Spleen (tissue), 11 donors: ENCODE measurements around the gene RANBP1. TPM values are rescaled to one million over a fixed set of nuclear protein-coding genes. Genes with fewer than 3 reads are reported as not detected.

Source experiments
- DNase-seq: peaks from one replicate; pipeline ENCODE4 v3.0.0-alpha.2; 2020
- H3K27ac ChIP-seq, 8 donors: fragments of 200-600 bp; sonication (generic) in 7 of 8; 1 replicate in 4 of 8; 2 replicates in 4 of 8; pipeline versions ENCODE4 v1.5.0 to v1.8.0; 2016 to 2021; ENCODE audit warnings: inconsistent platforms in 4 of 8, mild to moderate bottlenecking in 4 of 8, moderate library complexity in 1 of 8
- H3K27me3 ChIP-seq, 7 donors: fragments of 200-600 bp; sonication (generic) in 6 of 7; replicated peaks in 1 of 7; 1 replicate in 4 of 7; 2 replicates in 3 of 7; pipeline versions ENCODE4 v1.5.0 to v1.8.0; 2016 to 2021; ENCODE audit warnings: inconsistent platforms in 3 of 7, mild to moderate bottlenecking in 1 of 7
- H3K36me3 ChIP-seq, 6 donors: fragments of 200-600 bp; sonication (generic) in 5 of 6; 1 replicate in 4 of 6; 2 replicates in 2 of 6; pipeline versions ENCODE4 v1.5.0 to v1.8.0; 2016 to 2021; ENCODE audit warnings: inconsistent platforms in 2 of 6
- H3K4me1 ChIP-seq, 6 donors: fragments of 200-600 bp; sonication (generic) in 5 of 6; 1 replicate in 3 of 6; 2 replicates in 3 of 6; pipeline versions ENCODE4 v1.5.0 to v1.8.0; 2016 to 2021; ENCODE audit warnings: inconsistent platforms in 3 of 6
- H3K4me3 ChIP-seq, 8 donors: fragments of 200-600 bp; sonication (generic) in 7 of 8; 1 replicate in 4 of 8; 2 replicates in 4 of 8; pipeline versions ENCODE4 v1.5.0 to v1.8.0; 2016 to 2021; ENCODE audit warnings: inconsistent platforms in 4 of 8, mild to moderate bottlenecking in 4 of 8, moderate library complexity in 2 of 8
- H3K9me3 ChIP-seq, 8 donors: fragments of 200-600 bp; sonication (generic) in 7 of 8; 1 replicate in 4 of 8; 2 replicates in 4 of 8; pipeline versions ENCODE4 v1.5.0 to v1.8.0; 2016 to 2021; ENCODE audit warnings: inconsistent platforms in 4 of 8
- CTCF ChIP-seq, 11 experiments: fragments of 200-600 bp in 7 of 11; fragments of 450-650 bp in 4 of 11; sonication (generic) in 4 of 11; IDR thresholded peaks in 8 of 11; conservative IDR thresholded peaks in 3 of 11; 1 replicate in 7 of 11; 2 replicates in 4 of 11; pipeline versions ENCODE4 v1.4.0 to v1.8.0; 2016 to 2021; ENCODE audit warnings: antibody characterized with exemption in 11 of 11, inconsistent platforms in 4 of 11, mild to moderate bottlenecking in 1 of 11
- POLR2A ChIP-seq, 3 donors: fragments of 450-650 bp; IDR thresholded peaks; one replicate each; pipeline ENCODE4 v1.5.1; 2017; ENCODE audit warnings: antibody characterized with exemption in 3 of 3, mild to moderate bottlenecking in 1 of 3
- POLR2AphosphoS5 ChIP-seq, 3 donors: sonication (generic); formaldehyde crosslinking; IDR thresholded peaks; one replicate each; pipeline ENCODE4 v1.5.1; 2017; ENCODE audit warnings: antibody characterized with exemption in 3 of 3
- WGBS, 5 donors: extraction: QIAGEN DNeasy Blood & Tissue Kit in 3 of 5; methylation state at CpG; one replicate each; pipeline versions ENCODE4 v1.1.5 to v1.1.7; 2013 to 2018; 5-methylcytosine and 5-hydroxymethylcytosine counted together
- intact Hi-C: fragments of 100-400 bp; cut with DNase I; formaldehyde crosslinking; loops from one replicate; pipeline ENCODE4 v1.15.0; 2023; ENCODE audit warnings: low total_unique reads
- polyA plus RNA-seq, 3 donors: library from polyadenylated mRNA; stranded (reverse); fragments of 200-250 nt; gene quantifications; one replicate each; pipeline ENCODE4 v1.2.1, GENCODE V29; 2013
- total RNA-seq, 7 donors: library from RNA; depleted of rRNA in 3 of 7; stranded (reverse); fragments of >200 nt in 3 of 7; fragmentation: NEBNext Ultra II Directional in 4 of 7; extraction: Animal tissue kit (Norgen Biotek cat#: 25700) in 4 of 7; gene quantifications; one replicate each; pipeline versions ENCODE4 v1.1.0 to v1.2.1, GENCODE V29; 2016 to 2021
- donor health status: healthy with polysubstance abuse.
- donor health status: DM: no; HTN: no; CAD: no; lungs with moderate emphysema.
- donor health status: DM: no; HTN: no; CAD: no.
- donor health status: Bipolar disorder and iron deficiency.
- donor health status: healthy.
- donor health status: DM: no; HTN: no; CAD: no.
- donor health status: DM: yes; HTN: yes; CAD: no.

RANBP1 gene
- total and polyA plus RNA-seq, 10 donors, result 52.6 to 111 (median 94.6) TPM

GRCh38 chr22:20135806-20136602, 20.1 kb downstream of the RANBP1 start:
- no peak for TF ChIP-seq CTCF (IDR thresholded peaks at IDR 0.05 in 8 of 11, conservative IDR thresholded peaks at IDR 0.05 in 3 of 11)
- TF ChIP-seq POLR2A (IDR thresholded peaks at IDR 0.05), result no peak
- TF ChIP-seq POLR2AphosphoS5 (IDR thresholded peaks at IDR 0.05), result no peak
- no peak for DNase-seq
- intact Hi-C loops, result no loop called here
- H3K4me1 ChIP-seq, result peaks cover 13 to 71% (median 63%) of the 10 kb centered on the region in 6 donors
- WGBS, 5 donors, result 83 to 88% (median 86%) methylated on average over 18 to 25 of the region's 25 CpGs
- no peaks in the 10 kb centered on the region for H3K9me3 ChIP-seq
- peaks cover 0 to 23% (median 8%) of the 10 kb centered on the region in 6 donors for H3K36me3 ChIP-seq
- H3K27ac ChIP-seq, result no peak overlapping the region
- no peak overlapping the region for H3K4me3 ChIP-seq
- H3K27me3 ChIP-seq, result no peaks in the 10 kb centered on the region

GRCh38 chr22:20136603-20136873, 20.6 kb downstream of the RANBP1 start:
- no peak for DNase-seq
- Histone ChIP-seq H3K9me3 (no peaks in the 10 kb centered on the region), H3K36me3 (peaks cover 0 to 28% (median 8%) of the 10 kb centered on the region in 6 donors), H3K4me3 (no peak overlapping the region), H3K4me1 (peaks cover 13 to 70% (median 63%) of the 10 kb centered on the region in 6 donors), H3K27ac (no peak overlapping the region), H3K27me3 (no peaks in the 10 kb centered on the region)
- 90 to 98% (median 96%) methylated on average over 5 of the region's 5 CpGs for WGBS, 5 donors
- no peak for TF ChIP-seq POLR2AphosphoS5 (IDR thresholded peaks at IDR 0.05)
- no peak for TF ChIP-seq CTCF (IDR thresholded peaks at IDR 0.05 in 8 of 11, conservative IDR thresholded peaks at IDR 0.05 in 3 of 11)
- no peak for TF ChIP-seq POLR2A (IDR thresholded peaks at IDR 0.05)
- intact Hi-C loops, result no loop called here

- H3K27ac ChIP-seq, result no peak overlapping the region
- H3K4me1 ChIP-seq, result peaks cover 13 to 69% (median 62%) of the 10 kb centered on the region in 6 donors
- no peak for DNase-seq
- no peak overlapping the region for H3K4me3 ChIP-seq
- H3K36me3 ChIP-seq, result peaks cover 0 to 34% (median 8%) of the 10 kb centered on the region in 6 donors
- no peaks in the 10 kb centered on the region for H3K9me3 ChIP-seq
- no peaks in the 10 kb centered on the region for H3K27me3 ChIP-seq
- WGBS, 5 donors, result 77 to 87% (median 82%) methylated on average over 5 to 13 of the region's 13 CpGs
- intact Hi-C loops, result no loop called here
- TF ChIP-seq POLR2AphosphoS5 (IDR thresholded peaks at IDR 0.05), result no peak
- TF ChIP-seq CTCF (IDR thresholded peaks at IDR 0.05 in 8 of 11, conservative IDR thresholded peaks at IDR 0.05 in 3 of 11), result no peak
- no peak for TF ChIP-seq POLR2A (IDR thresholded peaks at IDR 0.05)
These were observed 21.2 kb downstream of the RANBP1 start for GRCh38 chr22:20137113-20137512.

GRCh38 chr22:20137671-20138416, 21.9 kb downstream of the RANBP1 start:
- Histone ChIP-seq H3K9me3 (no peaks in the 10 kb centered on the region), H3K27ac (no peak overlapping the region), H3K4me3 (no peak overlapping the region), H3K36me3 (peaks cover 0 to 40% (median 12%) of the 10 kb centered on the region in 6 donors), H3K27me3 (no peaks in the 10 kb centered on the region), H3K4me1 (peaks cover 8 to 61% (median 54%) of the 10 kb centered on the region in 6 donors)
- intact Hi-C loops, result no loop called here
- WGBS, 5 donors, result 29 to 39% (median 37%) methylated on average over 20 to 26 of the region's 26 CpGs
- no peak for DNase-seq
- TF ChIP-seq POLR2A (IDR thresholded peaks at IDR 0.05) (no peak), POLR2AphosphoS5 (IDR thresholded peaks at IDR 0.05) (peak in 1 of 3 donors; percentile 29), CTCF (IDR thresholded peaks at IDR 0.05 in 8 of 11, conservative IDR thresholded peaks at IDR 0.05 in 3 of 11) (no peak)
